Effector CD4-positive, alpha-beta T cell (primary cell): ENCODE measurements around the gene KCNG2.
"Not testable (repeated sequence)": the region's sequence is repeated elsewhere in the genome, so short reads cannot be mapped to it uniquely, and the experiment has no call there.

Experiments
- DNase-seq: peaks from one replicate; pipeline ENCODE4 v3.0.0-alpha.2; 2020

The KCNG2 gene

DNA sequence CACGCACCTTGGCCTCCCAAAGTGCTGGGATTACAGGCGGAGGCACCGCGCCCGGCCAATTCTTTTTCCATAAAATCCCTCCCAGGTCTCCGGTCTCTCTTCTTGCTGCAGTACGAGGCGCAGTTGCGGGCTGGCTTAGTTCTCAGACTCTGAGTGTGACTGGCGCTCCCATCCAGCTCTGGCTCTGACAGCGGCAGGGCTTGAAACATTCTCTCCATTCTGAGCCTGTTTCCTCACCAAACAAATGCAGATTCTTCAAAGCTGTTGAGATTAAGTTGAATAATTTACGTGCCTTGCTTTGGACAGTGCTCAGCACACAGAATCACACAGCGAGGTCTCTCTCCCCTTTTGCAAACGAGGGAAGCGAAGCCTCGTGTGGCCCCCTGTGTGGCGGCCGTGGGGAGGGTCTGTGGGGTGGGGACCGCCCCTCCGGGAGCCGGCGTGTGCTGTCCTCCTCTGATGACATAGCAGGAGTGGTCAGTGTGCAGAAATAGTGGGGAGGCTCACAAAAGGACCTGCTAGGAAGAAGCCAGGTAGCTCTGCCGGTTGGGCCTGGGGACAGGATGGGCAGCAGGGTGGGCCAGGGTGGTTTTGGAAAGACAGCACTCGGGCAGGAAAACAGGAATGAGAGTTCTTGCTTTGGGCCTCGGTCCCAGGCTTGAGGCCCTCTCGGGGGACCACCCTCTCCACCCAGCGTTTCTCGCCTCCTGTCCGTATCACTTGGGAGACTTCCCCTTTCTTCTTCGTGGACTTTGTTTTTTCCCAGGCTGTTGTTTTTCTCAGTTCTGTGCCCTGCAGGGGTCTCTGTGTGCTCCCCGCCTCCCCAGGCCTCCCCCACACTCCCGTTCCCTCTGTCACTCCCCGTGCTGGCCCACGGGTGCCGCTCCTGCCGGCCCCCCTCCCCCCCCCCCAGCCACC, 75.0 kb downstream of the KCNG2 start:
- DNase-seq = no peak

DNA sequence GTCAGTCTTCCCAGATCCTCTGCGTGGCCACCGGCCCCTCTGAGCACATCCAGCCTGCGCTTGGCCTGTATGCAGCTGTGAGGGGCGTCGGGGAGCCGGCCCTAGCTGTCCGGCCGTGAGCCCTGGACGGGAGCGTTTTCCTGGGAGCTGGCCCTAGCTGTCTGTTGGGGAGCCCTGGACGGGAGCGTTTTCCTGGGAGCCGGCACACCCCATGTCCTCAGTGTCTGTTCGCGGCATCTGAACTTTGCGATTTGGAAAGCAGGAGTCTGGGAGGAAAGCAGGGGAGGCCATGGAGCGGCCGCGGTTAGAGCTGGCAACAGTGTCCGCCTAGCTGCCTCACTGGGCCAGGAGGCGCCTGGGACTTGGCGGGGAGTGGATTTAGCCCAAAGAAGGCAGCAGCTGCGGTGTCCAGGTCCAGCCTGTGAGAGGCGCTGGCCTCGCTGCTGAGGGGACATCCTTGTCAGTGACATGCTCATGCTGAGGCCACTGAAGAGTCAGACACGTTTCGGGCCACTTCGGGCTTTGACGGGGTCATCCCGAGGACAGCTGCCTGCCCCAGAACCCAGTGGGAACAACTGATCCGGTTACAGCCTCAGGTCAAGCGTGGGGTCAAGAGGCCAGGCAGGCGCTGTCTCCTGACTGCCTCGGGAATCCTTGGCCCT, 75.8 kb downstream of the KCNG2 start:
- DNase-seq = no peak

DNA sequence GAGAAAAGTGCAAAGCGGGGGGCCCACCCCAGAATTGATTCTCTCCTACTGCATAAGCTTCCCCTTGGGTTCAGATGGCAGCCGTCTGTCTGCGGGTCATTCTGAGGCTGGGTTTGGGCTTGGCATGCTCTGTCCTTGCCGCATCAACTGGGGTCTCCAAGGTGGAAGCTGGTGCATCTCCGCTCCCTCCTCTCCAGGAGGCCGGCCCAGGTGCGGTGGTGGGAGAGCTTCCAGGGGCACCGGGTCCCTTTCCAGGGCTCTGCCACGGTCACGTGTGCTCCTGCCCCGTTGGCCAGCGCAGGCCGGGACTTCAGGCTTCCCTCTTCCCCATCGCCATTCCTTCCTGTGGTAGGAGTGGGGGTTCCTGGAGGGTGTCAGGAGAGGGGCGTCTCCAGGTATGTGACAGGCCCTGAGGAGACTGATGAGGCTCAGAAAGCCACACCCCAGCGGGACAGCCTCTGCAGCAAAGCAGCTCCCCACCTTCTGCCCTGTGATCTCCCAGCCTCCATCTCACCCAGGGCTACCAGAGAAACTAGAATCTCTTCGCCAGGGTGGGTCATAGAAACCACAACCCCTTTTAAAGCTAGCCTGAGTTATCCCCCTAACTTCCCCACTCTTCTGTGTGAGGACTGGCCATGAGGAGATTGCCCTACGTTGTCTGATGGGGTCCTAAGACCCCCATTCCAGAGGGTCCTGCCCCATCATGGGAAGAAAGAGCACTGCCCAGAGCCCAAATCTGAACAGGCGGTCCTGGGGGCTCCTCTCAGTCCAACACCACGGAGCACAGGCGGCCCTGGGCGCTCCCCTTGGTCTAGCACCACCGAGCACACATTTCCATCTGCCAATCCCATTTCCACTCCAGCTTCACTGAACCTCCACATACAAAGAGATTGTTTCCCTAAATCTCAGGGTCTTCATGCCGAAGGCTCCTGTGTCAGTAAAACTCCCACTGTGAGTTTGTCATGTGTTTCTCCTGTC, 77.1 kb downstream of the KCNG2 start:
- DNase-seq = no peak

DNA sequence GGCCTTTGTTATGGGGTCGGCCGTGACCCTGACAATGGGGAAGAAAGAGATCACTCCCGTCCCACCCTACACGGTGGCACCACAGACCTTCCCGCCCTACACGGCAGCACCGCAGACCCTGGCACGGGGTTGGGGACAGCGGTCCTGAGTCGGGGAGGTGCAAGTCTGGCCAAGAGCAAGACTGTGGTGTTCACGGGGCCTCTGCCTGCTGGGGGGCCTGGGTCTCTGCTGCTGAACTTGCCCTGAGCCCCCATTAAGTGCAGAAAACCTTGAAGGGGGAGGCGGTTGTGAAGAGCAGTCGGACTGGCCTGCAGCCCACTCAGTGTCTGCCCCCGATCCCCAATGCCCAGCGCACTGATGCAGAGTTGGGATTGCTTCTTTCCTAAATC, 77.8 kb downstream of the KCNG2 start:
- DNase-seq = no peak

DNA sequence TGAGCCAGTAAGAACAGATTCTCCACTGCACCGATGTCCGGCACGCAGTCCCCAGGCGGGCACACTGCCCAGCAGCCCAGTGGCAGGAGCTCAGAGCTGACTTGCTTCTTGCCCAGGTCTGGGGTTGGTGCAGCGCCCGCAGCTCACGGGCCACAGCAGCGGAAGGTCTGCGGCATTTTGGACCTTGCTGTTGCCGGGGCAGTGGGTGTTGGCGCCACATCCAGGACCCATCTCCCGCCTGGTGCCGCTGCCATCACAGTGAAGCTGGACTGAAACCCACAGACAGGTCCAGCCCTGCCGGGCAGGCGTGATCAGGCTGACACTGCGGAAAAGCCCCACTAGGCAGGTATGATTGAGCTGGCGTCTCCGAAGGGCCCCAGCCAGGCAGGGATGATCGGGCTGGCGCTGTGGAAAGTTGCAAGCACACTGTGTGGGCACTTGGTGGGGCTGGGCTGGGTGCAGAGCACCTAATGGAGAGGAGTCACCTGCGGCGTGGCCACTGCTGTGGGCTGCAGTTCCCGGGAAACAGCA, 78.3 kb downstream of the KCNG2 start:
- DNase-seq = no peak

DNA sequence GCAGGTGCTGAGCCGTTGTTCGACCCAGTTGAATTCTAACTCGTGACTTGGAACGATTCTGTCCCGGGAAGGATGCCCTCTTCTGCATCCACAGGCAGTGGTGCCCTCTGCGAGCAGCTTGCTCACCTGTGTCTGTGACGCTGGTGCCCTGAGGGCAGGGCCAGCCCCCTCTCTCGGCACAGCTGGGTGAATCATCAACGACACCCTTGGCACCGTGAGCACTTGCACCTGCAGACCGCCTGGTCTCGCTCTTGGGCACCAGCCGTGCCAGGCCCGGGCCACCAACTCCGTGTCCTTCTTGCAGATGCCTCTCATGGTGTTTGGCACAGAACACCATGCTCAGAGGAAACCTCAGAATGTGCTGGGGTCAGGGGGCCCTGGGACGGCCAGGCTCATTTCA, 78.8 kb downstream of the KCNG2 start:
- no peak for DNase-seq

DNA sequence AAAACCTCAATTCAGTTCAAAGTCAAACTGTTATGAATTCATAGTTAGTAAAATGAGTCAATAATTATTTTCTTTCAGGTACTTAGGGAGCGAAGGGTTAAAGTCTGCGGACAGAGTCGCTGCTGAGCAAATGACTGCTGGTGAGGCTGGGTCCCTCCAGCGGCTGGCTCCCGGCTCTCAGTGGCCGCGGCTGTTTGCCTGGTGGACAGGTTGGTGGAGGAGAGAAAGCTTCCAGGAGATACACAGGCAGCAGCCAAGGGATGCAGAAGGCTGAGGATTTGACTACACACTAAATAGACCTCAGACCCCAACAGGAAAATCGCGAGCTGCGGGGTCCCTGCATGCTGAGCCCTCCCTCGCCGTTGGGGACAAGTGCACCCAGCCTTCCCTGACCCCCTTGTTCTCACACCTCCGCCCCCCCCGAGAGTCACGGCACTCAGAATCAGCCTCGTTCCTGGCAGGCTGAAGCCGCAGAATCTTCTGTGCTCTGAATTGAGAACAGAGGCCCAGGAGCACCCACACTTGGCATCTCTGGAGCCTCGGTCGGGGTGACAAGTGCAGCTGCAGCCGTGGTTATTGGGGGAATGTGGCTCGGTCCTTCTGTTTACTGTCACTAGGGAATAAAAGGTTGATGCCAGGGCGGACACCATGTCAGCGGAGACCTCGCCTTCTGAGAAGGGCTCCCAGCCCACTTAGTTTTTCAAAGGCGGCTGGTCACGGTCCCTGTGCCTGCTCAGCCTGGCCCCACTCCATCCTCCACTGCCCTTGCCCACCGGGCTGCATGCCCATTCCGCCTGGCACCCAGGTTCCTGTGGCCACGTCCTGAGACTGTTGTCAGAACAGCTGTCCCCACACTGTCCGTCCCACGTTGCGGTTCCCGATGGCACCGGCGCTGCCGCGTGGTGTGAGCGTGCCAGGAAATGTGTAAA, 79.7 kb downstream of the KCNG2 start:
- DNase-seq = no peak

DNA sequence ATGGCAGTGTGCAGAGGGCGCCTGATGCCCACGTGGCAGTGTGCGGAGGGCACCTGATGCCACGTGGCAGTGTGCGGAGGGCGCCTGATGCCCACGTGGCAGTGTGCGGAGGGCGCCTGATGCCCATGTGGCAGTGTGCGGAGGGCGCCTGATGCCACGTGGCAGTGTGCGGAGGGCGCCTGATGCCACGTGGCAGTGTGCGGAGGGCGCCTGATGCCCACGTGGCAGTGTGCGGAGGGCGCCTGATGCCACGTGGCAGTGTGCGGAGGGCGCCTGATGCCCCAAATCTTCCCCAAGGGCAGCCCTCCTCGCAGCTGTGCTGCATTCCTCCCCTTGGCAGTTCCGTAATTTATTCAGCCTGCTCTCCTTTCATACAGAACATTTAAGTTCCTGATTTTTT, 80.5 kb downstream of the KCNG2 start:
- DNase-seq = not testable (repeated sequence)

DNA sequence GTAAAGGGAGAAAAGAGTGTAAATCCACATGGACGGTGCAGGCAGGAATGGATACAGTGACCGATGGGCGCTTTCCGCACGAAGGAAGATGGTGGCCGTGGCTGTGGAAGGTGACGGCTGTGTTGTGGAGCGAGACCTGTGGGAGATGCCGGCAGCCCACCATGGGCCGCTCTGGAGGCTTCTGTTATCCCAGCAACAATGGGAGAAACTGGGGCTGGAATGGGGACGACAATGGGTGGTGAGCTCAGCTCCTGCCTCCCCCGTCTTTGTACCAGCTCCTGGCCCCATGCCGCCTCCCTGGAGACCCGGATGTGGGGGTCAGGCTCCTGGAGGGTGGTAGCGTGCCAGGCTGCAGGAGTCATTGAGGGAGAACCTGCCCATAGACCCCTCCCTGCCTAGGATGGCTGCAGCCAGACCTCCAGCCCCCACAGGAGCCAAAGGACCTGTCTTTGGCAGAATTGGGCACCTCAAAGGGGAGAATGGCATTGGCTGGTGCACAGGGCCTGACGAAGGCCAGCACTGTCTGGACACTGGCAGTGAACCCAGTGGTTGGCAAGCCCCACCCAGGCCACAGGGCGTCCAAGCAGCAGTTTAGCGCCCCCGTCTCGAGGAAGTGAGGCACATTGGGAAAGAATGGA, 81.1 kb downstream of the KCNG2 start:
- no peak for DNase-seq

DNA sequence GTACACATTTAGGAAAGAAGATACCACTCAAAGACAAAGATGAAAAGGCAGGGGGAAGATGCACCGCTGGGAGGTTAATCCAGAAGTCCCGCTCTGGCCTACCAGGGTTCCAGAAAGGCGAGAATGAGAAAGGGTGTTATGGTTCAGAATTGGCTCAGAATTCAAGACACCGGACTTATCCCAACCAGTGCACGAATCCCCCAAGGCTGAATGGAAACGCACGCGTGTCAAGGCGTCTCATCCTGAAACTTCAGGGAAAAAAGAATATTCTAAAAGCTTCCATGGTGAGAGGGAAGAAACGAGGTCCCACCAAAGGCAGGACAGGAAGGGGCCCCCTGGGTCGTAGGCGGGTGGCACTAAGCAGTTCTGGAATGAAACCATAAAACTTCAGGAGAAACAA, 81.8 kb downstream of the KCNG2 start:
- no peak for DNase-seq

DNA sequence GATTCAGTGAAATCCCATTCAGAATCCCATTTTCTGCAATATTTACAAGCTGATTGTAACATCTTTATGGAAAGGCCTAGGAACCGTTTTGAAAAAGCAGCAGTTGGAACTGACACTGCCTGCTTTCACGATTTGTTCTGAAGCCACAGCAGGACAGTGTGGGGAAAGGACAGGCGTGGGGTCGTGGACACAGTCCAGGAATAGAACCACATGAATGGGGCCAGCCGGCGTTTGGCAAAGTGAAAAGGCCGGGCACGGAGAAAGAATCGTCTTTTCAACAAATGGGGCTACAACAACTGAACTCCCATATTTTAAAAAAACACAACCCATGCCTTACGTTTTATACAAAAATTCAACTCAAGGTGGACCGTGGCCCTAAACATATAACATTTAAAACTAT, 84.0 kb downstream of the KCNG2 start:
- DNase-seq = no peak

DNA sequence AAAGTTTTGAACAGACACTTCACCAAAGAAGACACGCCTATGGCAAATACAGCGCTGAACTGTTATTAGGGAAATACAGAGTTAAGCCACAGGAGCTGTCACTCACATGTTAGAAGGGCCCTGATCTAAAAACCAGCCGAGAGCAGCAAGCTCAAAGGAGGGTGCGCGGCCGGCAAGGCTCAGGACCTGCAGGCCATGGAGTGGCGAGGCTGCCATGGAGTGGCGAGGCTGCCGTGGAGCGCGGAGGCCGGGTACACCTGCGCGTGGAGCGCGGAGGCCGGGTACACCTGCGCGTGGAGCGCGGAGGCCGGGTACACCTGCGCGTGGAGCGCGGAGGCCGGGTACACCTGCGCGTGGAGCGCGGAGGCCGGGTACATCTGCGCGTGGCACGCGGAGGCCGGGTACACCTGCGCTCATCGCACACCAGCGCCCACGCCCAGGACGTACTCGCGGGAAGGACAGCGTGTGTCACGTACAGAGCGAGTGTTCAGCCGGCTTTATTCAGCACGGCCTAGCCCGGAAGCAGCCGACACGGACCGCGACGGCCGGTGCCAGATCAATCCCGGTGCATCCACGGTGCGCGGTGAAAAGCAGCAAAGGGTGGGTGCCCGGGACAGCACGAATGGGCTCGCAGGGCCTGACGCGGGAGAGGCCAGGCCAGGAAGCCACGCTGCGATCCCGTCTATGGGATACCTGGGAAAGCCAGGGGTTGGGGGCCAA, 84.9 kb downstream of the KCNG2 start:
- DNase-seq = no peak

DNA sequence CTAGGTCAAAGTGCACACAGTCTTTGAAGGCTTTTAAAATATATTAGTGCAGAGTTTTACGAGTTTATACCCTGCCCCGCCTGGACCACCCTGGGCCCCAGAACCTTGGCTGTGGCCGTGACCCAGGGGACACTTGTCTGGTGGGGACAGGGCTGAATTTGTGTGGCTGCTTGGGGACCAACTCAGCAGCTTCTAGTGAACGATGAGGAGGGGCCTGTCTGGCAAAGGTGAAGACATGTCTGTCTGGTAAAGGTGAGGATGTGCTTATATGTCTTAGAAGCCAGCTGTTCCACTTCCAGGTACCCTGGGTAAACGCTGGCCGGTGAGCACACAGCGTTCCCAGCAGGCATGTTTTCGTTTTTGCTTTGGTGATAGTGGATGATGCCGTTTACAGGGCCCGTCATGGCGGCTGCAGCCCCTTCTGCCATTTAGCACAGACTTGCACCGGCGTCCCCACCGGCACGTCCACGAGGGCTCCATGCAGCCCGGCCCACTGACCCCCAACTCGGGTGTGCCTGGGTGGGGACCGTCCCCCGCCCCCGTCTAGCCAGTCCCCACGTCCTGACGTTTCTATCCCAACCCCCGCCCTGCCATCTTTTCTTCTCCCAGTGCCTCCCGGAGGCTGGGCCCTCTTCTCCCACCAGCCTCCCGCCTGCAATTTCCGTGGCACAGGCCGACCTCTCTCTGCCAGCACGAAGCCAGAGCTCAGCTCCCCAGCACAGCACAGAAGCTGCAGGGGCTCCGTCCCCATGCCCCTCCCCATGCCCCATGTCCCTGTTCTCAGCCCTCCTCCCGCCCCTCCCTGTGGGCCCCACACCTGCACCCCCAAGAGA, 85.9 kb downstream of the KCNG2 start:
- no peak for DNase-seq

DNA sequence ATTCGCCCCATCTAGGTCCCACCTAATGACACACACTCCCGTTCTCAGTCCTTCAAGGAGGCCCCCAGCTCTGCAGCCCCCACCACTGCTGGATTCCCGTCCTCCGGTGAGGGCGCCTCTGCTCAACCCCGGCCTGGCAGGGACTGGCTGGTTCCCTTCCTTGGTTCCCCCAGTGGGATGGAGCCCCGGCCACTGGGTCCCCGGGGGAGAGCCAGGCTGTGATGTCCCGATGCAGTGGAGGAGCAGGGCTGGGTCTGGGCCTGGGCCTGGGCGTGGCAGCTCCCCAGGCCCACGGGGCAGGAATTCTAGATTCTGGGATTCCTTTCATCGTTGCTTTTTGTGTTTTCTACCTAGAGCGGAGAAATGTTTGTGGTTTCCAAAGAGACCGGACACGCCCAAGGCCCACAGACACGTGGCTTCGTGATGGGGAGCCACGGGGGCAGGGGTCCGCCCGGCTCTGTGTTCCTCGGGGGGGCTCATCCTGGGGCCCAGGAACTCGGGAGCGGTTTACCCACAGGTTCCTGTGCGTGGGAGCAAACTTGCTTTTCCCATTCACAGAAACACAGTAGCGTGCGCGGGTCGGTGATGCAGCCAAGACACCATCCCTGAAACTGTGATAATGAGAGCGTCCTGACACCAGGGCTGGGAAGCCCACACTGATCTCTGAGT, 86.7 kb downstream of the KCNG2 start:
- DNase-seq = no peak

DNA sequence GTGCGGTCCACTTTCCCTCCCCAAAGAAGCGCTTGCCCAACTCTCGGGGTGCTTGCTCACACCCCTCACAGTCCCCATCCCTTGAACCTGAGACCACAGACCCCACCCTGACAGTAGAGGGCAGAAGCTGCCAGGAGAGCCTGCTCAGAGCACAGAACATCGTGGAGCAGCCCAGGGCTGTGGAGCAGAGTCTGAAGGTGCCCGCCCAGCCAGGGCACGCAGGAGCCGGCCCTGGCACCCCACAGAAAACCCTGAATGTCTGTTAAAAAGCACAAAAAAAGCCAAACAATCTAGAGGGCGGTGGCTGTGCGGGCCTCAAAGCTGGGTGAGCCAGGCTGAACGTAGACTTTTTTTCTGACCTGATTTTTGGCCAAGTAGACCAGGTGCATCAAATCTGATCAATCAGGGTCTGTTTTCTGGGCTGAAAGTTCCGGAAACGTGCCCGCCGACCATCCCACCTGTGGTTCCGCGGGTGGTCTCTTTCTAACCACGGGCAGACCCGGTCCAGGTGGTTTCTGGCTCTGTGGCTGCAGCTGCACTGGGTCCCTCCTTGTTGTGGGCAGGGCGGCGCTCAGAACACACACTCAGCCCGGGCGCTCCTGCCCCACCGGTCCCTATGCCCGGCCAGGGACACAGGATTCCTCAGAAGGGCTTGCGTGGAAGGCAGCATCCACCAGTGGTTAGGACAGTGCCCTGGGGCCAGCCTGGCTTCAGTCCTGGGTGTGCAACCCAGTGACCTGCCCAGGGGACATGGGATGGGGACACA, 87.4 kb downstream of the KCNG2 start:
- DNase-seq = no peak

DNA sequence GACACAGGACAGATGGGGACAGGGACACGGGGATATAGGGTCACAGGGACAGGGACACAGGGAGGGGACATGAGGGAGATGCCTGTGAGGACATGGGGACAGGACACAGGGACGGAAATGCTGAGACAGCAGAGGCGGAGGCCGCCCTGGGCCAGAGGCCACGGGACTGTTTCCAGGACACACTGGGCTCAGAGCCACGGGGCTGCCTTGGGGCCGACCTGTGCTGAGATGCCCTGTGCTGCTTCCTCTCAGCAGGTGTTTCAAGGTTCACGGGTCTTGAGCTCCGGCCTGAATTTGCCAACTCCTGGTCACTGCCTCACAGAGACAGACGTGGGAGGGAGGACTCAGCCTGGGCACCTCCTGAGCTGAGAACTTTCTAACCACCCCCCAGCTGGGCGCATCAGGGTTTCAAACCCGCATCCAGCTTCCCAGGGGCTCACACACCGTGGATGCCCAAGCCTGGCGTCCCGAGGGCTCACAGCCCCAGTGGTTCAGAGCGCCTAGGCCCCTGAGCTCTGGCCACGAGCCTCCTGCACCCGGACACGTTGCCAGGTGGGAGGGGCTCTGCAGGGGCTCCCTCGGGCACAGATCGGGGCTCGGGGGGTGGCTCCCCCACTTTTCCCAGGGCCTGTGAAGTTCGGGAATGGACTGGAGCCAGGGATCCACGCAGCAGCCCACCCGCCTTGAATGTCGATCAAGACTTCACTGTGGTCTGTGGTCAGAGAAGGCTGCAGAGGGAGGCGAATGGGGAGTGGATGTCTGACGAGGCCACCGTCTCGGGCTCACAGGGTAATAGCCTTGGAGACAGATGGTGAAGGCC, 89.7 kb downstream of the KCNG2 start:
- DNase-seq = no peak

DNA sequence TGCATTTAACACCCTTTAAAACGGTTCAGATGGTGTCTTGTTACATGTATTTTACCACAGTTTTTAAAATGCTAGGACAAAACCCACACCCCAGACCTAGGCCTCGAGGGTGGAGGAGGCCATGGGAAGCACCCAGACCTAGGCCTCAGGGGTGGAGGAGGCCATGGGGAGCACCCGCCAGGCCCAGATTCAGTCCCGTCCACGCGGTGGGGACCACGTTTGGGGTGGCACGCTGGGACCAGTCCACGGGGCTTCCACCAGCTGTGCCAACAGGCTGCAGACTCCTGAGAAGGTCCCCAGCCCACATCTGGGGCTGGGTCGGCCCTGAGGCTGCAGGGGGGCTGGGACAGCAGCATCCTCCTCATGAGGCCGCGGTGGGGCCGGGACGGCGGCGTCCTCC, 90.3 kb downstream of the KCNG2 start:
- DNase-seq = no peak
